ENCODE measurements around the gene CCDC85B. TPM values are rescaled to one million over a fixed set of nuclear protein-coding genes. Genes with fewer than 3 reads are reported as not detected.

The CCDC85B gene
- total and polyA plus RNA-seq, 2 of the 13 experiments (the other 11 are each of a cell fraction or from before 2014, with no cell fraction given) = 8.2 to 19.5 TPM

DNA sequence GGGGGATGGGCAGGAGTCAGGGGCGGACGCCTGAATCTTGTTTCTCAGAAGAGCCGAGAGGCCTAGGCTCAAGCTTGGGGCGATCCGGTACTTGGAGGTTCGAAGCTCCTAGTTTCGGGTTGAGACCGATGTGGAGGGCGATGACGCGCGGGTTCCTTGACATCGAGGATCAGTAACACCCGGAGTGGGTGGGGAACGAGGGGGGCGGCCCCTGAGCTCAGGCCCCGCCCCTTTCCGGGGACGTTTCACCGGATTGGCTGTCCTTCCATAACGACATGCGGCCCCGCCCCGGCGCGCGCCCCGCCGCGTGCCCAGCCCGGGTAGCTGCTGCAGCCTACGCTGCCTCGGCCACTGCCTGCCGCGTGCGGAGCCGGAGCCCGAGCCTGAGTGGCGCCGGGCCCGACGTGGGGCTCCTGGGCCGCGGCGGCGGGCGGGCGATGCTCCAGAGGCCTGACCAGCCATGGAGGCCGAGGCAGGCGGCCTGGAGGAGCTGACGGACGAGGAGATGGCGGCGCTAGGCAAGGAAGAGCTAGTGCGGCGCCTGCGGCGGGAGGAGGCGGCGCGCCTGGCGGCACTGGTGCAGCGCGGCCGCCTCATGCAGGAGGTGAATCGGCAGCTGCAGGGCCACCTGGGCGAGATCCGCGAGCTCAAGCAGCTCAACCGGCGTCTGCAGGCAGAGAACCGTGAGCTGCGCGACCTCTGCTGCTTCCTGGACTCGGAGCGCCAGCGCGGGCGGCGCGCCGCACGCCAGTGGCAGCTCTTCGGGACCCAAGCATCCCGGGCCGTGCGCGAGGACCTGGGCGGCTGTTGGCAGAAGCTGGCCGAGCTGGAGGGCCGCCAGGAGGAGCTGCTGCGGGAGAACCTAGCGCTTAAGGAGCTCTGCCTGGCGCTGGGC, at the start of gene CCDC85B (continued):
- peak; percentile 32; the same call in 1 of the 2 replicates for TF ChIP-seq FOXO1 (CRISPR knock-in tag; IDR thresholded peaks at IDR 0.05)
- no peak for TF ChIP-seq HDAC6 (IDR thresholded peaks at IDR 0.05; ENCODE audit: low read depth, low read length)
- no peak for TF ChIP-seq NFE2 (CRISPR knock-in tag; IDR thresholded peaks at IDR 0.05)
- peak; percentile 96 for TF ChIP-seq ZSCAN31 (CRISPR knock-in tag; IDR thresholded peaks at IDR 0.05; ENCODE audit: low read depth)
- TF ChIP-seq SMYD3 (CRISPR knock-in tag; IDR thresholded peaks at IDR 0.05) = no peak
- no peak for TF ChIP-seq ZNF20 (CRISPR knock-in tag; IDR thresholded peaks at IDR 0.05)
- TF ChIP-seq HES4 (CRISPR knock-in tag; IDR thresholded peaks at IDR 0.05; ENCODE audit: borderline replicate concordance) = peak; percentile 94
- no peak for TF ChIP-seq ZNF350 (CRISPR knock-in tag; IDR thresholded peaks at IDR 0.05; ENCODE audit: borderline replicate concordance, low read depth)
- TF ChIP-seq, protein P1, sequence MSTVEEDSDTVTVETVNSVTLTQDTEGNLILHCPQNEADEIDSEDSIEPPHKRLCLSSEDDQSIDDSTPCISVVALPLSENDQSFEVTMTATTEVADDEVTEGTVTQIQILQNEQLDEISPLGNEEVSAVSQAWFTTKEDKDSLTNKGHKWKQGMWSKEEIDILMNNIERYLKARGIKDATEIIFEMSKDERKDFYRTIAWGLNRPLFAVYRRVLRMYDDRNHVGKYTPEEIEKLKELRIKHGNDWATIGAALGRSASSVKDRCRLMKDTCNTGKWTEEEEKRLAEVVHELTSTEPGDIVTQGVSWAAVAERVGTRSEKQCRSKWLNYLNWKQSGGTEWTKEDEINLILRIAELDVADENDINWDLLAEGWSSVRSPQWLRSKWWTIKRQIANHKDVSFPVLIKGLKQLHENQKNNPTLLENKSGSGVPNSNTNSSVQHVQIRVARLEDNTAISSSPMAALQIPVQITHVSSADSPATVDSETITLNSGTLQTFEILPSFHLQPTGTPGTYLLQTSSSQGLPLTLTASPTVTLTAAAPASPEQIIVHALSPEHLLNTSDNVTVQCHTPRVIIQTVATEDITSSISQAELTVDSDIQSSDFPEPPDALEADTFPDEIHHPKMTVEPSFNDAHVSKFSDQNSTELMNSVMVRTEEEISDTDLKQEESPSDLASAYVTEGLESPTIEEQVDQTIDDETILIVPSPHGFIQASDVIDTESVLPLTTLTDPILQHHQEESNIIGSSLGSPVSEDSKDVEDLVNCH (CRISPR knock-in tag; IDR thresholded peaks at IDR 0.05) = no peak
- TF ChIP-seq, protein P2, sequence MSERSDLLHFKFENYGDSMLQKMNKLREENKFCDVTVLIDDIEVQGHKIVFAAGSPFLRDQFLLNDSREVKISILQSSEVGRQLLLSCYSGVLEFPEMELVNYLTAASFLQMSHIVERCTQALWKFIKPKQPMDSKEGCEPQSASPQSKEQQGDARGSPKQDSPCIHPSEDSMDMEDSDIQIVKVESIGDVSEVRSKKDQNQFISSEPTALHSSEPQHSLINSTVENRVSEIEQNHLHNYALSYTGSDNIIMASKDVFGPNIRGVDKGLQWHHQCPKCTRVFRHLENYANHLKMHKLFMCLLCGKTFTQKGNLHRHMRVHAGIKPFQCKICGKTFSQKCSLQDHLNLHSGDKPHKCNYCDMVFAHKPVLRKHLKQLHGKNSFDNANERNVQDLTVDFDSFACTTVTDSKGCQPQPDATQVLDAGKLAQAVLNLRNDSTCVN (CRISPR knock-in tag; IDR thresholded peaks at IDR 0.05; ENCODE audit: borderline replicate concordance) = no peak
- TF ChIP-seq ARID2 (CRISPR knock-in tag; IDR thresholded peaks at IDR 0.05; ENCODE audit: borderline replicate concordance) = peak; percentile 81; the same call in 1 of the 2 replicates
- TF ChIP-seq, protein P3, sequence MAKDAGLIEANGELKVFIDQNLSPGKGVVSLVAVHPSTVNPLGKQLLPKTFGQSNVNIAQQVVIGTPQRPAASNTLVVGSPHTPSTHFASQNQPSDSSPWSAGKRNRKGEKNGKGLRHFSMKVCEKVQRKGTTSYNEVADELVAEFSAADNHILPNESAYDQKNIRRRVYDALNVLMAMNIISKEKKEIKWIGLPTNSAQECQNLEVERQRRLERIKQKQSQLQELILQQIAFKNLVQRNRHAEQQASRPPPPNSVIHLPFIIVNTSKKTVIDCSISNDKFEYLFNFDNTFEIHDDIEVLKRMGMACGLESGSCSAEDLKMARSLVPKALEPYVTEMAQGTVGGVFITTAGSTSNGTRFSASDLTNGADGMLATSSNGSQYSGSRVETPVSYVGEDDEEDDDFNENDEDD (CRISPR knock-in tag; IDR thresholded peaks at IDR 0.05; ENCODE audit: borderline replicate concordance) = peak; percentile 90; the same call in 1 of the 2 replicates
- 0 out of 2 replicates have a peak, but pooled peaks have one; percentile 29 for TF ChIP-seq ZNF780A (CRISPR knock-in tag; IDR thresholded peaks at IDR 0.05)
- no peak for TF ChIP-seq ZNF569 (CRISPR knock-in tag; IDR thresholded peaks at IDR 0.05; ENCODE audit: borderline replicate concordance)
- peak; percentile 72; the same call in 1 of the 2 replicates for TF ChIP-seq ZNF749 (CRISPR knock-in tag; IDR thresholded peaks at IDR 0.05; ENCODE audit: borderline replicate concordance)
- no peak for TF ChIP-seq PCBP1 (IDR thresholded peaks at IDR 0.05; ENCODE audit: borderline replicate concordance, low read depth, low read length)
- 0 out of 2 replicates have a peak, but pooled peaks have one; percentile 55 for TF ChIP-seq ELF3 (CRISPR knock-in tag; IDR thresholded peaks at IDR 0.05)
- TF ChIP-seq TCF7L2 (IDR thresholded peaks at IDR 0.05; ENCODE audit: low read depth, low read length) = no peak
- TF ChIP-seq ZBTB38 (CRISPR knock-in tag; IDR thresholded peaks at IDR 0.05) = peak; percentile 73; the same call in 1 of the 2 replicates
- TF ChIP-seq MED13 (CRISPR knock-in tag; IDR thresholded peaks at IDR 0.05) = no peak
- no peak for TF ChIP-seq ZBTB21 (CRISPR knock-in tag; IDR thresholded peaks at IDR 0.05)
- TF ChIP-seq ZNF891 (CRISPR knock-in tag; IDR thresholded peaks at IDR 0.05) = no peak; the same call in 1 of the 2 replicates
- TF ChIP-seq, protein P4, sequence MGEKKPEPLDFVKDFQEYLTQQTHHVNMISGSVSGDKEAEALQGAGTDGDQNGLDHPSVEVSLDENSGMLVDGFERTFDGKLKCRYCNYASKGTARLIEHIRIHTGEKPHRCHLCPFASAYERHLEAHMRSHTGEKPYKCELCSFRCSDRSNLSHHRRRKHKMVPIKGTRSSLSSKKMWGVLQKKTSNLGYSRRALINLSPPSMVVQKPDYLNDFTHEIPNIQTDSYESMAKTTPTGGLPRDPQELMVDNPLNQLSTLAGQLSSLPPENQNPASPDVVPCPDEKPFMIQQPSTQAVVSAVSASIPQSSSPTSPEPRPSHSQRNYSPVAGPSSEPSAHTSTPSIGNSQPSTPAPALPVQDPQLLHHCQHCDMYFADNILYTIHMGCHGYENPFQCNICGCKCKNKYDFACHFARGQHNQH (CRISPR knock-in tag; IDR thresholded peaks at IDR 0.05) = peak; percentile 43; the same call in 1 of the 2 replicates
- TF ChIP-seq KAT7 (CRISPR knock-in tag; IDR thresholded peaks at IDR 0.05; ENCODE audit: borderline replicate concordance) = peak; percentile 64; the same call in 1 of the 2 replicates

Data from HepG2 (cell line).